Neuronal stem cell (in vitro differentiated cells): ENCODE results near the gene BRAT1. TPM values are rescaled to one million over a fixed set of nuclear protein-coding genes. Genes with fewer than 3 reads are reported as not detected.
A peak's percentile ranks its signal among the peaks of the same experiment; 100 is the strongest.

Source experiments
- DNase-seq: peaks from one replicate; pipeline ENCODE4 v3.0.0-alpha.2; 2013; ENCODE audit warnings: low spot score
- H2AFZ ChIP-seq: one replicate; pipeline ENCODE4 v1.6.1; 2013; ENCODE audit warnings: mild to moderate bottlenecking, low read length, inconsistent platforms
- H2AK5ac ChIP-seq: 2 replicates; pipeline ENCODE4 v1.6.1; 2013; ENCODE audit warnings: low read depth, mild to moderate bottlenecking, inconsistent platforms, low read length, moderate library complexity, mixed read lengths
- H2BK120ac ChIP-seq: 2 replicates; pipeline ENCODE4 v1.6.1; 2013; ENCODE audit warnings: low read depth, mild to moderate bottlenecking, inconsistent platforms, low read length, moderate library complexity, mixed read lengths
- H2BK12ac ChIP-seq: one replicate; pipeline ENCODE4 v1.6.1; 2013; ENCODE audit warnings: low read length, inconsistent platforms
- H2BK15ac ChIP-seq: 2 replicates; pipeline ENCODE4 v1.6.1; 2013; ENCODE audit warnings: mild to moderate bottlenecking, low read length, inconsistent platforms, mixed read lengths
- H2BK5ac ChIP-seq: one replicate; pipeline ENCODE4 v1.6.1; 2013; ENCODE audit warnings: inconsistent platforms, mild to moderate bottlenecking, low read length, moderate library complexity
- H3K14ac ChIP-seq: one replicate; pipeline ENCODE4 v1.6.1; 2013; ENCODE audit warnings: low read length, inconsistent platforms
- H3K18ac ChIP-seq: 2 replicates; pipeline ENCODE4 v1.6.1; 2013; ENCODE audit warnings: low read length, inconsistent platforms
- H3K23ac ChIP-seq: 2 replicates; pipeline ENCODE4 v1.6.1; 2013; ENCODE audit warnings: low read depth, mild to moderate bottlenecking, mixed read lengths, low read length, inconsistent platforms; ENCODE audit not compliant: poor library complexity
- H3K27ac ChIP-seq: replicated peaks from 3 replicates; pipeline ENCODE4 v1.5.1; 2013; ENCODE audit warnings: low read length, inconsistent platforms
- H3K27me3 ChIP-seq, 3 experiments: 2 replicates each; pipeline ENCODE4 v1.6.1; 2013; ENCODE audit warnings: low read length in 3 of 3, mild to moderate bottlenecking in 2 of 3, inconsistent platforms in 1 of 3, low read depth in 1 of 3, mixed read lengths in 1 of 3, moderate library complexity in 1 of 3; ENCODE audit not compliant: control insufficient read depth in 3 of 3, insufficient read depth in 3 of 3
- H3K36me3 ChIP-seq, 2 donors: replicated peaks in 1 of 2; 2 replicates each; pipeline ENCODE4 v1.6.1; 2013; ENCODE audit warnings: low read length in 2 of 2; ENCODE audit not compliant: control insufficient read depth in 2 of 2, insufficient read depth in 2 of 2
- H3K4ac ChIP-seq: 2 replicates; pipeline ENCODE4 v1.6.1; 2013; ENCODE audit warnings: inconsistent platforms, mild to moderate bottlenecking, low read length, moderate library complexity
- H3K4me1 ChIP-seq, 2 donors: 1 replicate in 1 of 2; 2 replicates in 1 of 2; pipeline ENCODE4 v1.6.1; 2013; ENCODE audit warnings: low read length in 2 of 2, low read depth in 1 of 2; ENCODE audit not compliant: control insufficient read depth in 2 of 2, insufficient read depth in 1 of 2
- H3K4me2 ChIP-seq: one replicate; pipeline ENCODE4 v1.6.1; 2013; ENCODE audit warnings: mild to moderate bottlenecking, low read length, inconsistent platforms; ENCODE audit not compliant: insufficient read depth, poor library complexity, severe bottlenecking
- H3K4me3 ChIP-seq, 2 donors: 2 replicates each; pipeline ENCODE4 v1.5.1; 2013; ENCODE audit warnings: low read length in 2 of 2, mild to moderate bottlenecking in 2 of 2, inconsistent platforms in 1 of 2, moderate library complexity in 1 of 2
- H3K79me1 ChIP-seq: one replicate; pipeline ENCODE4 v1.6.1; 2013; ENCODE audit warnings: low read depth, mild to moderate bottlenecking, inconsistent platforms, low read length, moderate library complexity
- H3K9ac ChIP-seq: one replicate; pipeline ENCODE4 v1.6.1; 2013; ENCODE audit warnings: mild to moderate bottlenecking, low read depth, low read length, inconsistent platforms; ENCODE audit not compliant: poor library complexity
- H3K9me3 ChIP-seq, 2 donors: replicated peaks in 1 of 2; 2 replicates each; pipeline versions ENCODE3 to v1.6.1; 2013; ENCODE audit warnings: low read length in 2 of 2, mild to moderate bottlenecking in 2 of 2, inconsistent platforms in 1 of 2, low read depth in 1 of 2, mixed read lengths in 1 of 2, moderate library complexity in 1 of 2; ENCODE audit not compliant: control insufficient read depth in 2 of 2, insufficient read depth in 1 of 2
- H4K8ac ChIP-seq: one replicate; pipeline ENCODE4 v1.6.1; 2013; ENCODE audit warnings: low read depth, mild to moderate bottlenecking, inconsistent platforms, low read length, moderate library complexity
- H4K91ac ChIP-seq: one replicate; pipeline ENCODE4 v1.6.1; 2013; ENCODE audit warnings: low read length, low read depth, mild to moderate bottlenecking, inconsistent platforms; ENCODE audit not compliant: poor library complexity
- WGBS, 2 donors: extraction: QIAGEN DNeasy Blood & Tissue Kit; methylation state at CpG; one replicate each; pipeline ENCODE4 v1.1.7; 2013; ENCODE audit warnings: missing lambda C conversion rate in 2 of 2, mixed read lengths in 1 of 2; ENCODE audit not compliant: insufficient read length in 2 of 2, insufficient replicate concordance in 1 of 2; ENCODE audit errors: extremely low coverage in 2 of 2; 5-methylcytosine and 5-hydroxymethylcytosine counted together
- polyA plus RNA-seq, 2 experiments: library from polyadenylated mRNA; stranded (reverse); fragments of 200-250 nt; gene quantifications; one replicate each; pipeline ENCODE4 v1.2.3, GENCODE V29; 2013

Gene BRAT1
- polyA plus RNA-seq (2013, experiment 1 of 2), result 18.7 TPM
- polyA plus RNA-seq (2013, experiment 2 of 2), result 18.1 TPM

- peak within 1 kb of the TSS; percentile 96 for H4K8ac ChIP-seq
- no CpG with 5 or more reads among the region's 79 CpGs for WGBS, 2 donors
Observed at GRCh38 chr7:2555121-2556052, at the start of gene BRAT1. Gene BRAT1, minus strand, starts transcription at chr7:2555524. Its CDS starts 1,093 bp downstream, at chr7:2554431.

GRCh38 chr7:2604608-2605174, 49.4 kb upstream of the BRAT1 start:
- Histone ChIP-seq H3K36me3 (peaks cover 5 to 19% of the 10 kb centered on the region in 2 donors), H3K27me3 (no peaks in the 10 kb centered on the region), H3K4me2 (no peak overlapping the region), H4K8ac (no peak overlapping the region), H2BK5ac (no peak overlapping the region), H3K23ac (no peak overlapping the region), H2BK12ac (no peak overlapping the region), H2AFZ (no peak overlapping the region), H3K4me3 (no peak overlapping the region), H3K27ac (no peak overlapping the region), H3K4me1 (peaks cover 13 to 14% of the 10 kb centered on the region in 2 donors), H3K9me3 (no peaks in the 10 kb centered on the region), H3K9ac (no peak overlapping the region), H3K14ac (no peak overlapping the region), H2AK5ac (peak overlapping the region; percentile 52), H3K79me1 (peaks cover 1% of the 10 kb centered on the region), H2BK120ac (no peak overlapping the region), H4K91ac (no peak overlapping the region), H3K4ac (no peak overlapping the region), H3K18ac (no peak overlapping the region), H2BK15ac (no peak overlapping the region)
- no CpG with 5 or more reads among the region's 29 CpGs for WGBS, 2 donors
- no peak for DNase-seq

More at GRCh38 chr7:2555121-2556052, at the start of gene BRAT1:
- peak within 1 kb of the TSS; percentile 100 for H2BK120ac ChIP-seq
- peak within 1 kb of the TSS; percentile 71 for H3K14ac ChIP-seq
- peaks cover 5 to 36% of the 10 kb centered on the region in 2 donors for H3K36me3 ChIP-seq
- no peaks in the 10 kb centered on the region for H3K9me3 ChIP-seq
- peak within 1 kb of the TSS; percentile 99 for H2AFZ ChIP-seq
- peak within 1 kb of the TSS; percentile 99 for H3K23ac ChIP-seq
- peak; percentile 96 for DNase-seq
- peak within 1 kb of the TSS; percentile 99 for H3K9ac ChIP-seq
- peak within 1 kb of the TSS; percentile 99 for H3K27ac ChIP-seq
- peak within 1 kb of the TSS; percentile 100 for H4K91ac ChIP-seq
- H3K4me1 ChIP-seq, result peaks cover 11 to 12% of the 10 kb centered on the region in 2 donors
- peaks cover 14% of the 10 kb centered on the region for H3K79me1 ChIP-seq
- H3K4ac ChIP-seq, result peak within 1 kb of the TSS; percentile 76
- no peaks in the 10 kb centered on the region for H3K27me3 ChIP-seq
- H2BK12ac ChIP-seq, result peak within 1 kb of the TSS; percentile 58
- peak within 1 kb of the TSS; percentile 84 to 88 for H3K4me3 ChIP-seq
- H2AK5ac ChIP-seq, result peak within 1 kb of the TSS; percentile 86
- peak within 1 kb of the TSS; percentile 97 for H3K4me2 ChIP-seq
- H2BK15ac ChIP-seq, result peak within 1 kb of the TSS; percentile 67
- peak within 1 kb of the TSS; percentile 100 for H2BK5ac ChIP-seq
- H3K18ac ChIP-seq, result peak within 1 kb of the TSS; percentile 100

GRCh38 chr7:2603044-2603965, 48.0 kb upstream of the BRAT1 start:
- Histone ChIP-seq H3K14ac (peak overlapping the region; percentile 75), H2BK120ac (peak overlapping the region; percentile 75), H2BK12ac (peak overlapping the region; percentile 79), H2AK5ac (peak overlapping the region; percentile 91), H3K4me1 (peaks cover 8 to 13% of the 10 kb centered on the region in 2 donors), H3K9me3 (no peaks in the 10 kb centered on the region), H3K23ac (peak overlapping the region; percentile 22), H3K27ac (no peak overlapping the region), H2AFZ (no peak overlapping the region), H4K8ac (peak overlapping the region; percentile 57), H3K4me3 (no peak overlapping the region), H3K4me2 (no peak overlapping the region), H2BK5ac (peak overlapping the region; percentile 75), H3K18ac (peak overlapping the region; percentile 88), H3K36me3 (peaks cover 9 to 31% of the 10 kb centered on the region in 2 donors), H3K4ac (no peak overlapping the region), H2BK15ac (no peak overlapping the region), H3K9ac (peak overlapping the region; percentile 30), H3K27me3 (no peaks in the 10 kb centered on the region), H4K91ac (no peak overlapping the region), H3K79me1 (peaks cover 1% of the 10 kb centered on the region)
- no peak for DNase-seq
- no CpG with 5 or more reads among the region's 35 CpGs for WGBS, 2 donors
